CD1c-positive myeloid dendritic cell (primary cell): ENCODE data around the gene THSD7A.

Experiments
- DNase-seq: peaks from one replicate; pipeline ENCODE4 v3.0.0-alpha.2; 2016; ENCODE audit errors: extremely low spot score

THSD7A gene

GRCh38 chr7:11332865-11333228, 499.2 kb downstream of the THSD7A start:
- DNase-seq, result no peak

- DNase-seq, result no peak
Observed at GRCh38 chr7:11332186-11332864, 499.7 kb downstream of the THSD7A start.

- no peak for DNase-seq
Observed at GRCh38 chr7:11331128-11332102, 500.6 kb downstream of the THSD7A start.

- no peak for DNase-seq
Observed at GRCh38 chr7:11330717-11331116, 501.3 kb downstream of the THSD7A start.

DNA sequence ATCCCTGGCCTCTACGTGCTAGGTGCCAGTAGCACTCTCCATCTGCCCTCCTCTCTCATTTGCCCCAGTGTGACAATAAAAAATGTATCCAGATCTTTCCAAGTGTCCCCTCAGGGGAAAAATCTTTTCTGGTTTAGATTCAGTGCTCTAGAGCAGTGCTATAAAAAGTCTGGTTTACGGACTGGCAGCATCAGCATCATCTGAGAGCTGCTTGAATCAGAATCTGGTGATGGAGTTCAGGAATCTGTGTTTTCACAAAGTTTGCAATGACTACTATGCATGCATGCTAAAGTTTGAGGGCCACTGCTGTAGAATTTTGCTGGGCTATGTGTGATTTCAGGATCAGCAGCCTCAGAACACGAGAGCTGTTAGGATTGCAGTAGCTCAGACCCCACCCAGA, 501.8 kb downstream of the THSD7A start:
- no peak for DNase-seq

DNA sequence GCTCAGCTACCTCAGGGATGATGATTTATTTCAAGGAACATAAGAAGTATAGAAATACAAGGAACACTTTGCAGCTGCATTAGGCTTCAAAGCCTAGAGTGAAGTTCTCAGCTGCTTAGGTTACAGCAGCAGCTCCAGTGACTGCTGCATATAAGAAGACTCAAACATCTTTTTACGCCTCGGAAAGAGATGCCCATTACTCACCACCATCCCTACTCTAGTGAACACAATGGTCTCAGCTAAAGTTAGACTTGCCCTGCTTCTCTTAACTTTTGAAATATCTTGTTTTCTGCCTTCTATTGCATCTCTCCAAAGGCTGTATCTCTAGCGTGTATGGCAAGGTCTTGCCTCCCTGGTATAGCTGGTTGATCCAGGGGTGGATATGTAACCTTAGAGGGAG, 502.4 kb downstream of the THSD7A start:
- no peak for DNase-seq

DNA sequence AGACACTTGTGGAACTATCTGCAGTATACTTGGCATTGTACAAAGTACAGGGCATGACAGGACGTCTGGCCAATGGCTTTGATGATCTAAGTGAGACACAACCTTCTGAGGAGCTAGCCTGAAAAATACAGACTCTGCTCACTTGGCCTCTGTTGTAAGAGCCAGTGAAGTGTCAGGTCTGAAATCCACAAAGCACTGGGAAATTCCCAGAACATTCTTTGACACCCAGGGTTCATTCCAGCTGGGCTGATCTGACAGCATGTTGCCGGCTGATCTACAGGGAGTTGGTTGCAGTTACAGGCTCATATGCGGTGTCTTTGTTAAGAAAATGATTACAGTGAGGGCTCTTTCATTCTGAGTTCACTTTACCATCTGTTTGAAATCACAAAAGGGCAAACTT, 503.7 kb downstream of the THSD7A start:
- DNase-seq, result no peak

DNA sequence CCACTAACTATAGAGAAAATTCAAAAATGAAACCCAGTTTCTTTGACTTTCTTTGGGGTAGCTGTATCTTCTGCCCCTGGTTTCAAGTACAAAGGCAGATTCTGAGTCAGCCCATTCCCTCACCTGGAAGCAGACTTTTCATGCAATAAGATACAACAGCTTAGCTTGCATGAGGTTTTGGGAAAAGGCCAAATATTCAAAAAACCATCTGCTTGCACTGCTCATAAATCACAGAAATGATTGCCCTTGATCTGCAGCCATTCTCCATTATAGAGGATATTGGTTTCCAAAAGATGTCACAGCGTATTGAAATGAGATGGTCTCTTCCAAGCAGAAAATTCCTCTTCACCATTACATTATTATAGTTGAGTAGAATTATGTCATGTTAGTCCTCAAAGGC, 504.4 kb downstream of the THSD7A start:
- no peak for DNase-seq
